GM13977 (cell line): ENCODE results near the gene AMBN.
"Not testable (repeated sequence)": the region's sequence is repeated elsewhere in the genome, so short reads cannot be mapped to it uniquely, and the experiment has no call there.

Experiments used
- DNase-seq: peaks from one replicate; pipeline ENCODE4 v3.0.0; 2012; ENCODE audit warnings: low spot score
- CTCF ChIP-seq: IDR thresholded peaks from 2 replicates; pipeline ENCODE4 v1.5.1; 2012; ENCODE audit warnings: mild to moderate bottlenecking, control low read depth; ENCODE audit not compliant: insufficient read depth; ENCODE audit errors: extremely low read depth, missing control alignments
- in situ Hi-C: fragments of 300-500 bp; cut with MboI; formaldehyde crosslinking; loops from one replicate; pipeline ENCODE4 v1.12.0; 2022; ENCODE audit warnings: low sequenced_read_pairs, low pct_unique_long_range_greater_than_20kb, mixed read lengths, inconsistent platforms; ENCODE audit not compliant: unreplicated experiment

AMBN gene

DNA sequence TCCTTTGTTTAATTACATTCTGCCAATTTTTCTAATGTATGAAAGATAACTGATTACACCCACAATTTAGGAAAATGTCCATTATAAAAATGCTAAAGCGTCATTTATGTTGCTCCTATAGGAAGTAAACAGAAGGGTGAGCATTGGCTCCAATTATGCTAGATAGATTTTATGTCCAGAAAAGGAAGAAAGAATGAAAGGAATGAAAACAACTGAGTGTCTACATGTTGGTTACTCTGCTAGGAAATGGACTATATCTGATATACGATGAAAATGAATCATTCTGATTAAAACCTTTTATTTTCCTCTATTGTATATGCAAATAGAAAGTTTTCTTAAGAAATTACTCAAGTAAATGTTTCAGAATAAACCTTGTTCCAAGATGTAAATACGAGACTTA, 38.1 kb downstream of the AMBN start:
- no peak for TF ChIP-seq CTCF
- no peak for DNase-seq

GRCh38 chr4:70632028-70632427, 40.0 kb downstream of the AMBN start:
- no peak for TF ChIP-seq CTCF
- no peak for DNase-seq
- in situ Hi-C loops, result no loop called here

More for the DNA sequence above, 38.1 kb downstream of the AMBN start:
- in situ Hi-C loops, result no loop called here

GRCh38 chr4:70634482-70634881, 42.4 kb downstream of the AMBN start:
- no peak for DNase-seq
- TF ChIP-seq CTCF, result no peak
- in situ Hi-C loops, result no loop called here

- no peak for TF ChIP-seq CTCF
- no peak for DNase-seq
- in situ Hi-C loops, result no loop called here
Measured at GRCh38 chr4:70637239-70637913, 45.3 kb downstream of the AMBN start.

- no peak for TF ChIP-seq CTCF
- no peak for DNase-seq
- in situ Hi-C loops, result no loop called here
Measured at GRCh38 chr4:70640192-70640591, 48.1 kb downstream of the AMBN start.

DNA sequence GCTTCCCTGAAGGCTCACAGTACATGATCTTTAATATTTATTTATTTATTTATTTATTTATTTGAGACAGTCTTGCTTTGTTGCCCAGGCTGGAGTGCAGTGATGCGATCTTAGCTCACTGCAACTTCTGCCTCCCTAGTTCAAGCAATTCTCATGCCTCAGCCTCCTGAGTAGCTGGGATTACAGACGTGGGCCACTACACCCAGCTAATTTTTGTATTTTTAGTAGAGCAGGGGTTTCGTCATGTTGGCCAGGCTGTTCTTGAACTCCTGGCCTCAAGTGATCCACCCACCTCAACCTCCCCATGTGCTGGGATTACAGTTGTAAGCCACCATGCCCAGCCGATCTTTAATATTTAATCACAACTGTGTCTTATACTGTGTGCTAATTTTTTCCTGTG, 58.7 kb downstream of the AMBN start:
- in situ Hi-C loops, result not testable (repeated sequence)

DNA sequence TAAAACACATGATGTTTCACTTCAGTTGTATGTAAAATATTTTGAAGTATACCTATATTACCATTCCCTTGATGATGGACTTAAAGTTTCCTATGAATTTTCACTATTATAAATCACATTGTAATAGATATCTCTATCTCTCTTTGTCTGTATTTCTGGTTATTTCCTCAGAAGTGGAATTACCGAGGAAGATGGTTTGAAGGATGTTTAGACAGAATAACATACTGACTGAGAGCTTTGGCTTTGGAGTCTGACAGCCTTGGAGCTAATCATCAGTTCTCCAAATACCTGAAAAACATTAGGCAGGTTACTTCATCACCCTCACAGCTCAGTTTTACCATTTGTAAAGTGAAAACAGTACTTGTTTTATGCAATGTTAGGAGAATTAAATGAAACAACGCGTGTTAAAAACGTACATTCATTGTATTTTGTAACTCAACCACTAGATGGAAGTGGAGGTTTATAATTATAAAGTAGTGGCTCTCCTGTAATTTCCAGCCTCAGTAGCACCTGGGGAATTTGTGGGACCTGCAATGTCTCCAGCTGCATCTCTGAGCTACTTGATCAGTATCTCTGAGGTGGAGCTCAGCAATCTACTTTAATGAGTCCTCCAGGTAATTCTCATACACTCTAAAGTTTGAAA, 59.9 kb downstream of the AMBN start:
- in situ Hi-C loops, result no loop called here
- peak; percentile 24 for DNase-seq
- TF ChIP-seq CTCF, result peak; percentile 41

More for the DNA sequence above, 58.7 kb downstream of the AMBN start:
- DNase-seq, result not testable (repeated sequence)
